HG03066 (cell line): Measurements from ENCODE around the gene GPR22.

Experiments
- ATAC-seq: cut with Tn5 transposase; IDR thresholded peaks from one replicate; pipeline ENCODE4 v1.9.1; 2021; ENCODE audit warnings: low read depth; ENCODE audit not compliant: unreplicated experiment

Gene GPR22

DNA sequence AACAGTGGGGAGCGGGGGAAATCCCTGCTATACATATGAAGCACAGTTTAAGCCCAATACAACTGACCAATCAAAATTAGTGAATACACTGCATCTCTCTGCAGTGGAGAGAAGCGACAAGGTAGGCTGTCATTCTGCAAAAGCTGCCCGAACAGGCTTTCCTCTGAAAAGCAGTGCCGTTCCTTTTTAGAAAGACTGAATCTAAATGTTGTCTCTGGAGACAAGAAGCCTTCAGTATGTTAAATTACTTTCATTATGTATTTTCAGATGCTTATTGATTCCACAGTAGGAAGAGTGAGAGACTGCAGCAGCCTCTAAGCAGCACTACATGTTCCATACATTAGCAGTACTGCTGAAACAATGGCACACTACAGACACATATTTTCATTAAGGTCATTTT is at the start of gene GPR22:
TSS of gene GPR22 (plus strand) at position 129 of the 400 bp plus-strand sequence. CDS start 4,004 bp downstream, outside the sequence.
- ATAC-seq = no peak

DNA sequence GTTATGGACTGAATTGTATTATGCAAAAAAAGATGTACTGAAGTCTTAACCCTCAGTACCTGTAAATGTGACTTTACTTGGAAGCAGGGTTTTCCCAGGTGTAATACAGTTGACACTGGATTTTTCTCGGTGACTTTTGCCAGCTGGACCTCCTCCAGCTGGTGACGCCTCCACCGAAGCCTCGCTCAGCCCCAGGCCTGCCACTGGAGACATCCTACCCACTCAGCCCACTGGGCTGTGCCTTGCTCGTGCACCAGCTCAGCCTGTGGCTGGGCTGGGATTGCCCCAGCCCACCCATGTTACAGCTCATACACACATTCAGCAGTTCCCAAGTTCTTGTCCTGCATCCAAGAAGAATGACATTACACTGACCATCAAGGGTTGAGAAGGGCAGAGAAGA is 42.4 kb upstream of the GPR22 start:
- no peak for ATAC-seq

- ATAC-seq = no peak
Observed at GRCh38 chr7:107428642-107429041, 41.2 kb upstream of the GPR22 start.

DNA sequence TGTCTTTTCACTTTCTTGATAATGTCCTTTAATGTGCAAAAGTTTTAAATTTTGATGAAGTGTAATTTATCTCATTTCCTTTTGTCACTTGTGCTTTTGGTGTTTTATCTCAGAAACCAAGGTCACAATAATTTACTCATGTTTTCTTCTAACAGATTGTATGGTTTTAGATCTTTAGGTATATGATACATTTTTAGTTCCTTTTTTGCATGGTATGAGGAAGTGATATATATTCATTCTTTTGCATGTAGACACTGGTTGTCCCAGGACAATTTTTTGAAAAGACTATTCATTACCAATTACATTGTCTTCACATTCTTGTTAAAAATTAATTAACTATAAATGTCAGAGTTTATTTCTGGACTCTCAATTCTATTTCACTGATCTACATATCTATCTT is 39.8 kb upstream of the GPR22 start:
- ATAC-seq = no peak

DNA sequence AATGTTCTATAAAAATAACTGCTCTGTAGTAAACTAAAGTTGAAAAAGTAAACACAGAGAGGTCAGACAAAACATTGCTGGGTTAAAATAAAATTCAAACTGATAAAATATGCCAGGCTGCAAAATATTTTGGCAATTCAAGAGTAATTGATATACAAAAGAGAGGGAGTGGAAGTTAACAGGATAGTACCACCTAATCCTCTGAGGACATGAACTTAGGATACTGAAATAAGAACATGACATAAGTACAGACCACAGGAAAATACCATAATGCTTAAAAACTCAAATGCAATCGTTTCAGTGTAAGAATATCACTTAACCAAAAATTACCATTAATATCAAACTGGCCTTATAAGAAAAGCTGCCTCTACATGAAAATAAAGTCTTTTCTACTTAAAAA is 37.6 kb upstream of the GPR22 start:
- ATAC-seq = no peak

DNA sequence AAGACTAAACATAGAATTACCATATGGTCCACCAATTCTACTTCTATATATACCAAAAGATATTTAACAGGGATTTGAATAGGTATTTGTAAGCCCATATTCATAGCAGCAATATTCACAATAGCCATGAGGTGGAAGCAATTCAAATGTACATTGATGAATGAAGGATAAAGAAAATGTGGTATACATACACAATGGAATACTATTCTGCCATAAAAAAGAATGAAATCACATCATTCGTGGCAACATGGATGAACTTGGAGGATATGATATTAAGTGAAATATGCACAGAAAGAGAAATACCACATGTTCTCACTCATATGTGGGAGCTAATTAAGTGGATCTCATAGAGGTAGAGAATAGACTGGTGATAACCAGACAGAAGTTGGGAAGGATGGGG is 34.1 kb upstream of the GPR22 start:
- ATAC-seq = no peak

DNA sequence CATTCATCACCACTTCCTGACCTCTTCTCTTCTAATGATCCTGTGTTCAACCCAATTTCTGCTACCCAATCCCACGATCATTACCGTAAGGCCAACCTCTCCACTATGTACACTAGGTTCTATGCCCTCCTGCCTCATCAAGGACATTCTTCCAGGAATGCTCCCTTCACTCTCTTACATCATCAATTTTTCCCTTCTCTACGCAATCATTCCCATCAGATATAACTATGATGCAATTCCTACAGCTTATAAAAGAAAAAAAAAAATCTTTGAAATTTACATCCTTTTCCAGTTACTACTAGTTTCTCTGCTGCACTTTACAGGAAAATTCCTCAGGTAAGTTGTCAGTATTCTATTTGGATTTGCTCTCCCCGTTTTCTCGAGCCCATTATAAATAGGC is 30.8 kb upstream of the GPR22 start:
- no peak for ATAC-seq

DNA sequence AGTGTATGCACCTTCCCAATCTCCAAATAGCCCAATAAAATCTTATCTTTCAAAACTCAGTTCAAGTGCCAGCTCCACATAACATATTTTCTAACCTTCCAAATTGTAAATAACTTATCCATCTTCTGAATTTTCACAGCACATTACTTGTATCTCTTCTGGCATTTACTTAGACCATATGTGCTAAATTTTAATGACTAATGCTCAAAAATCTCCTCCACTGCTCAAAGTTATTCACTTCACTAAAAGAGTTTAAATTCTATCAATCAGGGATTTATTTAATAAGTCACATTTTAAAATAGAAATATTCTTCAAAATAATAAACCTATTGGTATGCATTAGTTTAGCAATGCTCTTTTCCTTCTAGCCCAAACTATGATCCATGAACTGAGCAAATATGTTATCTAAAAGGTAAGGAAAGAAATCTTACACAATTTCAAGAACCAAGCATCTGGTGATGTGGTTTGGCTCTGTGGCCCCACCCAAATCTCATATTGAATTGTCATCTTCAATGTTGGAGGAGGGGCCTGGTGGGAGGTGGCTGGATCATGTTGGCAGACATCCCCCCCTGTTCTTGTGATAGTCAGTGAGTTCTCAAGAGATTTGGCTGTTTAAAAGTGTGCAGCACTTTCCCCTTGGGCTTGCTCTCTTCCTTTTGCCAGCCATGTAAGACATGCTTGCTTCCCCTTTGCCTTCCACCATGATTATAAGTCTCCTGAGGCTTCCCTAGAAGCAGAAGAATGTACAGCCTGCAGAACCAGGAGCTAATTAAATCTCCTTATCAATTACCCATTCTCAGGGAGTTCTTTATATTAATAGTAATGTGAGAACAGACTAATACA is 28.1 kb upstream of the GPR22 start:
- ATAC-seq = no peak

DNA sequence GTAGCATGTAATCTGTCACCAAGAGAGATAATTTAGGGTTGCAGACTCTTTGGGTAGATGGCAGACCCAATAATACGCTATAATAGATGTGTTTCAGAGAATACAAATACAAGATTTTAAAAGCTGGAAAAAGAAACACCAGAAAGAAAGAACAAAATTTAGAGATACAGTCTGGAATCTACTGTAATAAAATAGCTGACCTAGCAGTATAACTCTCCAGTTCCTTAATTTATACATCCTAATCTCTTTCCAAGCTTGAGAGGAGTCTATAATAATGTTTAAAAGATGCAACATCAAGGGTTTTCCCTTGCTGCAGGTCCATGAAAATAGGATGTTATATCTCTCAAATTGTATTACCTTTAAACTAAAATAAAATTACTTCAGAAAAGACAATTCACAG is 27.2 kb upstream of the GPR22 start:
- no peak for ATAC-seq

GRCh38 chr7:107446531-107446930 is 23.3 kb upstream of the GPR22 start:
- ATAC-seq = no peak

DNA sequence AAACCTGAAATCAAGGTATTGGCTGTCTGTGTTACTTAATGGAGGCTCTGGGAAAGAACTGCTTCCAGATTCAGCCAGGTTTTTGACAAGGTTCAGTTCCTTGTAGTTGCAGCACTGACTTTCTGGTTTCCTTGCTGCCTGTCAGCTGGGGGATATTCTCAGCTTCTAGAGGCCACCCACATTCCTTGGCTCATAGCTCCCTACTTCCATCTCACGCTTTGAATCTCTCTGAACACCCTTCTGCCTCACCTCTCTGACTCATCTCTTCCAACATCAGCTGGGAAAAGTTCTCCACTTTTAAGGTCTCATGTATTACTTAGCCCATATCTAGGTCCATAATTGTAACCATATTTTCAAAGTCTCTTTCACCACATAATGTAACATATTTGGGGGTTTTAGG is 22.9 kb upstream of the GPR22 start:
- no peak for ATAC-seq

- ATAC-seq = no peak
Observed at GRCh38 chr7:107450970-107451369, 18.9 kb upstream of the GPR22 start.

DNA sequence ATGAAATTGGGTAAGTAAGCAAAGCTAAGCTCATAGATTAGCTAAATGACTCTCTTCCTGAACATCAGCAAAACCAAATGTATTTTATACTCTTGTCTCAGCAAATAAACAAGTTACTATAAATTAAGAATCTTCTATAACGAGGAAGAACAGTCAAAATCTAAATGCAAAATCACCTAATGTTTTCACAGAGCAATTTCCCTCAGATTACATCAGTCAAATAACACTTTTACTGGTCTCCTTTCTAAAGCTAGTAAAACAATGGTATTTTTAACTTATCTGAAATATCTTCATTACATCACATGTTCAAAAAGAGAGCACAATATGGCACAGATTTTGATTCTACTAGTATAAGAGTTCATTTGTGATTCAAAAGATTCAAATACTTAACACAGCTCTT is 16.5 kb upstream of the GPR22 start:
- ATAC-seq = no peak

DNA sequence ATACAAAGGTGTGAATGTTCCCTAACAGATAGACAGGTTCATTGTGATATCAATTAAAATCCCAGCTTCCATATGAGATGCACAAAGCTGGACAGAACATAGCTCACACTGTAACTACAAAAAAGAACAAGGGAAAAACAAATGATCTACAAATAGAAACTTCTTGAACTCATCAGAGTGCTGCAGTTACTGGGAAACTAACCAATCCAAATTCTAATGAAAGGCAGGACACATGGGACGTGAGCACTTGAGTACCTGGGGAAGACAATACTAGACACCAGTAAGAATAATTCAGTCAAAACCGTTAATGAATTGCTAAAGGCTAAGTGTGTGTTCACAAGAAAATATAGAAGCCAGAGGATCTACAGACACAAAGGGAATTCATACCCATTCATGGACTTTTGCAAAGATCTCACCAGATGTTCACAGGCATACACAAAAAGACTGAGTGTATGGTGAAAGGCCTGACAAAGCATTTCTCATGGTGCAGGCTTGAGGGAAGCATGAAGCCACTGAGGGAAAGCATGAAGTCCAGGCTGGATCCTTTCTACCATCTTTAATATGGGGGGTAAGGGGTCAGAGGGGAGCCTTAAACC is 7.8 kb upstream of the GPR22 start:
- ATAC-seq = no peak

- no peak for ATAC-seq
Observed at GRCh38 chr7:107463139-107464078, 6.4 kb upstream of the GPR22 start.

DNA sequence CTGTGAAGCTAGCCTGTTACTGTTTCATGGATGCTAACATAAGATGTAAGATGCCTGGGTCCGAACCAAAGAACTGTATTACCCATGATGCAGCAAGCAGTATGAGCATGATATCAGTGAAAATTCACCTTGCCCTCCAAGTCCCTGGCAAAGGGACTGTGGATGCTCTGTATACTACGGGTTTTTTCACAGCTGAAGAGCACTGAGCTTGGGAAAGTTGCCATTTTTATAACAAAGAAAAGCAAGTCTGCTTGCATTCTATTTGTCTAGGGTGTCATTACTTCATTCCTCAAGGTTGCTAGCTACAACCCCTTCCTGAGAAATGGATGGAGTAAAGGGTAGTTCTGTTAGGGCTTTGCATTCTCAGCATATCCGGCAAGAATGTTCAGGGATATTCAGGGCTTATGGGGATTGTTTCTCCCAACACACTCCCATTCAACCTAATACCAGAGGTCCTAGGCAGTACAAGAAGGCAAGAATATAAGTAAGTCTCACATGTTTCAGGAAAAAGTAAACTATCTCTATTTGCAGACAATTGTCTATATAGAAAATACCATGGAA is 5.1 kb upstream of the GPR22 start:
- ATAC-seq = no peak

DNA sequence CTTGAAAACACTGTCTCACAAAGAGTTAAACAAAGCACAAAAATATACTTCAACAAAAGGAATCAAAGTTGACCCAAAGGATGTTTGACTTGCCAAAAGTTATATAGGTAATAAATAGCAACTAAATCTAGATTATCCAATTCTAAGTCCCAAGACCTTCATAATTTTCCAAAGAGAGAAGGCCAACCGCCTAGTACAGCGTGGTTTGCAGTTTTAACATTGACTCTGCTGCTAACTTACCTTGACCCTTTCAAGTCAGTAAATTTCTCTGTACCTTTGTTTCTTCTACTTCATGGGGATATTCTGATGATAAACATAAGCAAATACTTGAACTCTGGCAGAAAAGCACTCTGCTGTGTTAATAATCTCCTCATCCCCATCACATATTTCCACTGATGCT is 1.9 kb upstream of the GPR22 start:
- no peak for ATAC-seq

DNA sequence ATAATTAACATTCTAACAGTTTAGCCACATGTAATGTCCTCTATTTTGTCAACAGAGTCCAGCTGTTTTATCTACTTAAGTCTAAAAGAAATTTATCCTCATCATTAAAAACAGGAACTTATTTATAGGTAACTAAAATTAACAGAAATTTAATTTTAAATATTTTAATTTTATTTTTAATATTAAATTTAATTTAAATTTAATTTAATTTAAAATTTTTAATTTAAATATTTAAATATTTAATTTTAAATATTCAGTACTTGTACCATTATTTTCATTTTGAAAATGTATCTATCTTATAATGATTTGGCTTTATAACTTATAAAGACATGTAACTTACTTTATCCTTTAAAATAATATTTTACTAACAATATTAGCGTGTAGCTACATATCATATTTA is 1.0 kb upstream of the GPR22 start:
- no peak for ATAC-seq

DNA sequence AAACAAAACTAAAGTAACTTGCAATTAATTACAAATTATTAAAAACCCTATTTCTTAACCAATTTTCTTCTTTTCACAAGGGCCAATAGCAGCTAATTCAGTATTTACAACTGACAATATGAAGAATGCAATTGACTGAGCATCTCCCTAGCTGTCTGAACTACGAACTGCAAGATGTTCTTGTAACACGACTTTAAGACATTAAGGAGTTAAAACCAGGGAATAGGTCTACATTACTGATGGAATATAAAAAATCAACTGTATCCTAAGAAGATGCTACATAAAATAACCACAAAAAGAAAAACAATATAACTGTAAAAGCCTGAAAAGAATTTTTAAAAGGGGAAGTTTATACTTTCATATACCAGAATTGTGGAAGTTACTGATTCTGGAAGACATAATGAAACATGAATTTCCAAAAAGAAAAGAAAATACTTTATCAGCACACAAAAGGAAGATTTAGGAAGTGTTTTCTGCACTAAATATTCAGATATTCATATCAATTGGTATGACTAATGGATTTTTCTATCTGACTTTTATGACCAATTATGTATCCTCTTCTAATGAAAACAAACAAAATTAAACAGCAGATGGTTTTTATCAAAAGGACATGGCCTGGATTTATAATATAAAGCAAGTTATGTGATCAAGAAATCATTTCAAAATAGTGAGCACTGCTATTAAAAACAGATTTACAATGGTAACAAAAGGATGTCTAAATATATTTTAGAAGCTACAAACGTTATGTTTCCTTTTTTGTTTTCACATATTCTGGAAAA is 1.6 kb downstream of the GPR22 start:
- no peak for ATAC-seq

- no peak for ATAC-seq
Observed at GRCh38 chr7:107472116-107472515, 2.3 kb downstream of the GPR22 start.
